DOHH2 (cell line): Measurements from ENCODE around the gene EARS2.

ENCODE experiments used
- EZH2phosphoT487 ChIP-seq: fragments of 200-600 bp; sonication (generic); IDR thresholded peaks from 2 replicates; pipeline ENCODE4 v1.6.1; 2017; ENCODE audit warnings: borderline replicate concordance, mild to moderate bottlenecking, antibody characterized with exemption, low read length, moderate library complexity, mixed read lengths
- TF ChIP-seq, protein P1 (sequence below): fragments of 200-600 bp; sonication (generic); IDR thresholded peaks from one replicate; pipeline ENCODE4 v1.5.1; 2014; ENCODE audit warnings: antibody characterized with exemption, mild to moderate bottlenecking, low read depth, low read length; ENCODE audit not compliant: poor library complexity, severe bottlenecking

DNA sequence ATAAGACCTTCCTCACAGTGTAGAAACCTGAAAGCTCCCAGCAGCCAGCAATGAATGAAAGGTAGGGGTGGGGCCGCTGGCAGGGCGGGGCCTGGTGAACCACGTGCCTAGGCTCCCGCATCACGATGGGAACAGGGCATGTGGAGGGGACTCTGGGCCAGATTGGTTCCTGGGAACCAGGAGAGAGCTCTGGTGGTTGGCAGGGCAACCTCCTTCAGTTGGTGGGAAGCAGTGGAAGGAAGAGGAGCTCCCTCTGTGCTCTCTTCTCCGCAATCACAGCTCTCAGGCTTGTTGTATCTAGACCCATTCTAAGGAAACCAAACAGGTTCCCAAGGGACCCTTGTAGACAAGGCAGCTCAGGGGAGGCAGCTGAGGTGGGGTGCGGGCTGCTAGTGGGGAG, 57.3 kb downstream of the EARS2 start:
- TF ChIP-seq, protein P1, sequence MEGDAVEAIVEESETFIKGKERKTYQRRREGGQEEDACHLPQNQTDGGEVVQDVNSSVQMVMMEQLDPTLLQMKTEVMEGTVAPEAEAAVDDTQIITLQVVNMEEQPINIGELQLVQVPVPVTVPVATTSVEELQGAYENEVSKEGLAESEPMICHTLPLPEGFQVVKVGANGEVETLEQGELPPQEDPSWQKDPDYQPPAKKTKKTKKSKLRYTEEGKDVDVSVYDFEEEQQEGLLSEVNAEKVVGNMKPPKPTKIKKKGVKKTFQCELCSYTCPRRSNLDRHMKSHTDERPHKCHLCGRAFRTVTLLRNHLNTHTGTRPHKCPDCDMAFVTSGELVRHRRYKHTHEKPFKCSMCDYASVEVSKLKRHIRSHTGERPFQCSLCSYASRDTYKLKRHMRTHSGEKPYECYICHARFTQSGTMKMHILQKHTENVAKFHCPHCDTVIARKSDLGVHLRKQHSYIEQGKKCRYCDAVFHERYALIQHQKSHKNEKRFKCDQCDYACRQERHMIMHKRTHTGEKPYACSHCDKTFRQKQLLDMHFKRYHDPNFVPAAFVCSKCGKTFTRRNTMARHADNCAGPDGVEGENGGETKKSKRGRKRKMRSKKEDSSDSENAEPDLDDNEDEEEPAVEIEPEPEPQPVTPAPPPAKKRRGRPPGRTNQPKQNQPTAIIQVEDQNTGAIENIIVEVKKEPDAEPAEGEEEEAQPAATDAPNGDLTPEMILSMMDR = no peak
- no peak for TF ChIP-seq EZH2phosphoT487
